SK-N-SH treated with all-trans-retinoic acid at 6 μM for 48 hours (cell line): ENCODE data around the gene FZD4.

Source experiments
- ATAC-seq: fragments of 200-7000 bp; cut with Tn5 transposase; 3 replicates; pipeline ENCODE4 v1.9.1; 2020; ENCODE audit warnings: mild to moderate bottlenecking, moderate library complexity
- ARNTL ChIP-seq: fragments of 450-650 bp; formaldehyde crosslinking; IDR thresholded peaks from 2 replicates; pipeline ENCODE4 v1.5.0; 2020; ENCODE audit warnings: low read depth, mild to moderate bottlenecking, moderate library complexity, borderline replicate concordance
- BACH2 ChIP-seq: fragments of 250-450 bp; sonication (Bioruptor Pico); IDR thresholded peaks from 2 replicates; pipeline ENCODE4 v1.9.0; 2021; ENCODE audit warnings: mild to moderate bottlenecking, borderline replicate concordance
- CSDC2 ChIP-seq: fragments of 250-450 bp; sonication (Bioruptor Pico); IDR thresholded peaks from 2 replicates; pipeline ENCODE4 v1.5.0; 2020; ENCODE audit warnings: mild to moderate bottlenecking, moderate library complexity
- ESRRG ChIP-seq: fragments of 250-450 bp; sonication (Bioruptor Pico); IDR thresholded peaks from 2 replicates; pipeline ENCODE4 v1.6.1; 2021; ENCODE audit warnings: mild to moderate bottlenecking
- GLIS3 ChIP-seq: fragments of 250-450 bp; sonication (Bioruptor Pico); IDR thresholded peaks from 2 replicates; pipeline ENCODE4 v1.5.0; 2020; ENCODE audit warnings: mild to moderate bottlenecking, moderate library complexity
- ISL1 ChIP-seq: fragments of 250-450 bp; sonication (Bioruptor Pico); IDR thresholded peaks from 2 replicates; pipeline ENCODE4 v2.1.2; 2022; ENCODE audit warnings: mild to moderate bottlenecking, moderate library complexity
- OSR1 ChIP-seq: fragments of 250-450 bp; sonication (Bioruptor Pico); IDR thresholded peaks from 2 replicates; pipeline ENCODE4 v1.8.0; 2022; ENCODE audit warnings: moderate library complexity, mild to moderate bottlenecking, inconsistent platforms
- PPARA ChIP-seq: fragments of 250-450 bp; sonication (Bioruptor Pico); IDR thresholded peaks from 2 replicates; pipeline ENCODE4 v1.5.0; 2020; ENCODE audit warnings: mild to moderate bottlenecking, borderline replicate concordance
- RARB ChIP-seq: fragments of 250-450 bp; sonication (Bioruptor Pico); IDR thresholded peaks from 2 replicates; pipeline ENCODE4 v1.8.0; 2021; ENCODE audit warnings: mild to moderate bottlenecking, moderate library complexity
- SNAI2 ChIP-seq: fragments of 250-450 bp; sonication (Bioruptor Pico); IDR thresholded peaks from 2 replicates; pipeline ENCODE4 v1.5.0; 2020; ENCODE audit warnings: mild to moderate bottlenecking, moderate library complexity
- TCF4 ChIP-seq: fragments of 250-450 bp; sonication (Bioruptor Pico); IDR thresholded peaks from 2 replicates; pipeline ENCODE4 v1.8.0; 2021; ENCODE audit warnings: mild to moderate bottlenecking, moderate library complexity, borderline replicate concordance
- TOX ChIP-seq: fragments of 250-450 bp; sonication (Bioruptor Pico); IDR thresholded peaks from 2 replicates; pipeline ENCODE4 v1.8.0; 2021; ENCODE audit warnings: mild to moderate bottlenecking, moderate library complexity, borderline replicate concordance
- ZC3H10 ChIP-seq: fragments of 250-450 bp; sonication (Bioruptor Pico); IDR thresholded peaks from 2 replicates; pipeline ENCODE4 v1.5.1; 2021; ENCODE audit warnings: mild to moderate bottlenecking, moderate library complexity
- ZFP3 ChIP-seq: fragments of 250-450 bp; sonication (Bioruptor Pico); IDR thresholded peaks from 2 replicates; pipeline ENCODE4 v1.5.0; 2020; ENCODE audit warnings: mild to moderate bottlenecking, moderate library complexity
- ZNF565 ChIP-seq: fragments of 450-650 bp; formaldehyde crosslinking; conservative IDR thresholded peaks from 2 replicates; pipeline ENCODE4 v1.5.0; 2020; ENCODE audit warnings: low read depth, mild to moderate bottlenecking, moderate library complexity
- ZNF70 ChIP-seq: fragments of 450-650 bp; formaldehyde crosslinking; IDR thresholded peaks from 2 replicates; pipeline ENCODE4 v1.5.0; 2020; ENCODE audit warnings: mild to moderate bottlenecking, moderate library complexity
- ZNF8 ChIP-seq: fragments of 450-650 bp; formaldehyde crosslinking; IDR thresholded peaks from 2 replicates; pipeline ENCODE4 v1.5.0; 2020; ENCODE audit warnings: mild to moderate bottlenecking, moderate library complexity
- TF ChIP-seq, protein P1 (sequence below): fragments of 250-450 bp; sonication (Bioruptor Pico); IDR thresholded peaks from 2 replicates; pipeline ENCODE4 v1.5.1; 2020; ENCODE audit warnings: low read depth, mild to moderate bottlenecking, moderate library complexity
- TF ChIP-seq, protein P2 (sequence below): fragments of 250-450 bp; sonication (Bioruptor Pico); IDR thresholded peaks from 2 replicates; pipeline ENCODE4 v1.8.0; 2020; ENCODE audit warnings: mild to moderate bottlenecking, moderate library complexity, borderline replicate concordance
- TF ChIP-seq, protein P3 (sequence below): fragments of 250-450 bp; sonication (Bioruptor Pico); IDR thresholded peaks from 2 replicates; pipeline ENCODE4 v1.5.0; 2020; ENCODE audit warnings: mild to moderate bottlenecking, moderate library complexity
- TF ChIP-seq, protein P4 (sequence below): fragments of 250-450 bp; sonication (Bioruptor Pico); IDR thresholded peaks from 2 replicates; pipeline ENCODE4 v1.5.1; 2021; ENCODE audit warnings: mild to moderate bottlenecking, moderate library complexity

The FZD4 gene

DNA sequence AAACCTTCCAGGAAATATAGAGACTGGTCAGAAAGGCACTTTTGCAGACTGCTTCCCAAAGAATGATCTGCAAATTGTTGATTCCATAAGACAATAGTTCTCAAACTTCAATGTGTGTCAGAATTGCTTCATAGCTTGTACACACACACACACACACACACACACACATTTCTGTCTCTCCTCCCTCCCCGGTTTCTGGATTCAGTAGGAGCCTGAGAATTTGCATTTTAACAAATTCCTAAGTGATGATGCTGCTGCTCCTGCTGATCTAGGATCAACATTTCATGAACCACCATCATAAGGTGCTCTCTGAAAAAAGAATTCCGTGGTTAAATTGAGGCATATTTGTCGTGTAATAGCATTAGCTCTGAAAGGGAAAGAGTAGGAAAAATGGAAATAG is 35.3 kb upstream of the FZD4 start:
- TF ChIP-seq ZNF8 (CRISPR knock-in tag): no peak
- TF ChIP-seq GLIS3 (CRISPR knock-in tag): 0 out of 2 replicates have a peak, but pooled peaks have one; percentile 12
- TF ChIP-seq ZFP3: peak; percentile 35; the same call in 1 of the 2 replicates
- TF ChIP-seq, protein P1, sequence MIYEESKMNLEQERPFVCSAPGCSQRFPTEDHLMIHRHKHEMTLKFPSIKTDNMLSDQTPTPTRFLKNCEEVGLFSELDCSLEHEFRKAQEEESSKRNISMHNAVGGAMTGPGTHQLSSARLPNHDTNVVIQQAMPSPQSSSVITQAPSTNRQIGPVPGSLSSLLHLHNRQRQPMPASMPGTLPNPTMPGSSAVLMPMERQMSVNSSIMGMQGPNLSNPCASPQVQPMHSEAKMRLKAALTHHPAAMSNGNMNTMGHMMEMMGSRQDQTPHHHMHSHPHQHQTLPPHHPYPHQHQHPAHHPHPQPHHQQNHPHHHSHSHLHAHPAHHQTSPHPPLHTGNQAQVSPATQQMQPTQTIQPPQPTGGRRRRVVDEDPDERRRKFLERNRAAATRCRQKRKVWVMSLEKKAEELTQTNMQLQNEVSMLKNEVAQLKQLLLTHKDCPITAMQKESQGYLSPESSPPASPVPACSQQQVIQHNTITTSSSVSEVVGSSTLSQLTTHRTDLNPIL (CRISPR knock-in tag): 0 out of 2 replicates have a peak, but pooled peaks have one; percentile 38
- TF ChIP-seq, protein P2, sequence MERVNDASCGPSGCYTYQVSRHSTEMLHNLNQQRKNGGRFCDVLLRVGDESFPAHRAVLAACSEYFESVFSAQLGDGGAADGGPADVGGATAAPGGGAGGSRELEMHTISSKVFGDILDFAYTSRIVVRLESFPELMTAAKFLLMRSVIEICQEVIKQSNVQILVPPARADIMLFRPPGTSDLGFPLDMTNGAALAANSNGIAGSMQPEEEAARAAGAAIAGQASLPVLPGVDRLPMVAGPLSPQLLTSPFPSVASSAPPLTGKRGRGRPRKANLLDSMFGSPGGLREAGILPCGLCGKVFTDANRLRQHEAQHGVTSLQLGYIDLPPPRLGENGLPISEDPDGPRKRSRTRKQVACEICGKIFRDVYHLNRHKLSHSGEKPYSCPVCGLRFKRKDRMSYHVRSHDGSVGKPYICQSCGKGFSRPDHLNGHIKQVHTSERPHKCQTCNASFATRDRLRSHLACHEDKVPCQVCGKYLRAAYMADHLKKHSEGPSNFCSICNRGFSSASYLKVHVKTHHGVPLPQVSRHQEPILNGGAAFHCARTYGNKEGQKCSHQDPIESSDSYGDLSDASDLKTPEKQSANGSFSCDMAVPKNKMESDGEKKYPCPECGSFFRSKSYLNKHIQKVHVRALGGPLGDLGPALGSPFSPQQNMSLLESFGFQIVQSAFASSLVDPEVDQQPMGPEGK (CRISPR knock-in tag): peak; percentile 61; the same call in 1 of the 2 replicates
- peak; percentile 76 for TF ChIP-seq ISL1
- ATAC-seq: peak; percentile 85

DNA sequence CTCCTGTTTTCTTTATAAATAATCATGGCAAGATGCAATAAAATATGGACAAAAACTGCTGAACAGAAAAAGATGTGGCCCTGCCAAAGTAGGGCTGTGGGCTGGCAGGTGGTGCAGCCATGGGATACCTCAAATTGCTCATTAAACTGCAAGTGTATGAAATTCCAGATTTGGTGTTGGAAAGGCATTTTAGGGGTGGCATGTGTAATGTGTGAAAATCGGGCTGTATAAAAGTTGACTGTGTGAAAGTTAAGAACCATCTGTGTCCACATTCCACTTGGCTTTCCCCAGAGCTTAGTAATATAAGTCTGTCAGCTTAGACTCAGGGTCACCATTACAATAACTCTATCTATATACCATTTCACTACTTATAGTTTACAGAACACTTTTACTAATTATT is 34.8 kb upstream of the FZD4 start:
- no peak for TF ChIP-seq GLIS3 (CRISPR knock-in tag)
- no peak for TF ChIP-seq ZNF70 (CRISPR knock-in tag)
- TF ChIP-seq TOX (CRISPR knock-in tag): no peak
- TF ChIP-seq ZNF565 (CRISPR knock-in tag): no peak
- no peak for TF ChIP-seq CSDC2
- TF ChIP-seq BACH2 (CRISPR knock-in tag): no peak
- no peak for TF ChIP-seq ARNTL (CRISPR knock-in tag)
- no peak for TF ChIP-seq ZFP3
- TF ChIP-seq RARB: no peak
- TF ChIP-seq ESRRG (CRISPR knock-in tag): no peak
- no peak for TF ChIP-seq OSR1 (CRISPR knock-in tag)
- TF ChIP-seq, protein P3, sequence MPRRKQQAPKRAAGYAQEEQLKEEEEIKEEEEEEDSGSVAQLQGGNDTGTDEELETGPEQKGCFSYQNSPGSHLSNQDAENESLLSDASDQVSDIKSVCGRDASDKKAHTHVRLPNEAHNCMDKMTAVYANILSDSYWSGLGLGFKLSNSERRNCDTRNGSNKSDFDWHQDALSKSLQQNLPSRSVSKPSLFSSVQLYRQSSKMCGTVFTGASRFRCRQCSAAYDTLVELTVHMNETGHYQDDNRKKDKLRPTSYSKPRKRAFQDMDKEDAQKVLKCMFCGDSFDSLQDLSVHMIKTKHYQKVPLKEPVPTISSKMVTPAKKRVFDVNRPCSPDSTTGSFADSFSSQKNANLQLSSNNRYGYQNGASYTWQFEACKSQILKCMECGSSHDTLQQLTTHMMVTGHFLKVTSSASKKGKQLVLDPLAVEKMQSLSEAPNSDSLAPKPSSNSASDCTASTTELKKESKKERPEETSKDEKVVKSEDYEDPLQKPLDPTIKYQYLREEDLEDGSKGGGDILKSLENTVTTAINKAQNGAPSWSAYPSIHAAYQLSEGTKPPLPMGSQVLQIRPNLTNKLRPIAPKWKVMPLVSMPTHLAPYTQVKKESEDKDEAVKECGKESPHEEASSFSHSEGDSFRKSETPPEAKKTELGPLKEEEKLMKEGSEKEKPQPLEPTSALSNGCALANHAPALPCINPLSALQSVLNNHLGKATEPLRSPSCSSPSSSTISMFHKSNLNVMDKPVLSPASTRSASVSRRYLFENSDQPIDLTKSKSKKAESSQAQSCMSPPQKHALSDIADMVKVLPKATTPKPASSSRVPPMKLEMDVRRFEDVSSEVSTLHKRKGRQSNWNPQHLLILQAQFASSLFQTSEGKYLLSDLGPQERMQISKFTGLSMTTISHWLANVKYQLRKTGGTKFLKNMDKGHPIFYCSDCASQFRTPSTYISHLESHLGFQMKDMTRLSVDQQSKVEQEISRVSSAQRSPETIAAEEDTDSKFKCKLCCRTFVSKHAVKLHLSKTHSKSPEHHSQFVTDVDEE (CRISPR knock-in tag): no peak
- TF ChIP-seq, protein P2 (CRISPR knock-in tag): no peak
- TF ChIP-seq TCF4 (CRISPR knock-in tag): no peak
- no peak for TF ChIP-seq ZC3H10 (CRISPR knock-in tag)
- TF ChIP-seq ZNF8 (CRISPR knock-in tag): no peak
- no peak for TF ChIP-seq PPARA
- no peak for TF ChIP-seq SNAI2 (CRISPR knock-in tag)
- TF ChIP-seq, protein P1 (CRISPR knock-in tag): no peak
- ATAC-seq: peak; percentile 50

DNA sequence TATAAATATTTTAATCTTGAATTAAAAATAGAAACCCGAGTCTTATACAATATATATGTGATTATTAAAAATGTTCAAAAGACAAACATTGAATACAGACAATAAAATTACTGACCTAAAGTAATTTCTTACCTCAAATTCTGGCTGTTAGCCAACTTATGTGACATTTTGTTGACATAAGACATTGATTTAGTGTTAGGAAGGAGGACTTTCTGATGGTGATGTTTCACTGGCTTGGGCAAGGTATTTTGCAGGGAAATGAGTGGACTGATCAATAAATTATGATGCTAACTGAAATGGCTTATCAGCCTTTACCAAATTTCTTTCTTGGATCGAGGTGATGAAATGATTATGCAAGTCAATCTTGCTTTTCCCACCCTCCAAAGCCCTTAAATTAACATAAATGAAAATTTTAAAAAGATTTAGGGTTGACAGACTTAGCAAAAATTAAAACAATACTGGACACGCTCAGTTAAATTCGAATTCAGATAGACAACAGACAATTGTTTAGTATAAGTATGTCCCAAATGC is 33.2 kb upstream of the FZD4 start:
- no peak for ATAC-seq
- TF ChIP-seq, protein P4, sequence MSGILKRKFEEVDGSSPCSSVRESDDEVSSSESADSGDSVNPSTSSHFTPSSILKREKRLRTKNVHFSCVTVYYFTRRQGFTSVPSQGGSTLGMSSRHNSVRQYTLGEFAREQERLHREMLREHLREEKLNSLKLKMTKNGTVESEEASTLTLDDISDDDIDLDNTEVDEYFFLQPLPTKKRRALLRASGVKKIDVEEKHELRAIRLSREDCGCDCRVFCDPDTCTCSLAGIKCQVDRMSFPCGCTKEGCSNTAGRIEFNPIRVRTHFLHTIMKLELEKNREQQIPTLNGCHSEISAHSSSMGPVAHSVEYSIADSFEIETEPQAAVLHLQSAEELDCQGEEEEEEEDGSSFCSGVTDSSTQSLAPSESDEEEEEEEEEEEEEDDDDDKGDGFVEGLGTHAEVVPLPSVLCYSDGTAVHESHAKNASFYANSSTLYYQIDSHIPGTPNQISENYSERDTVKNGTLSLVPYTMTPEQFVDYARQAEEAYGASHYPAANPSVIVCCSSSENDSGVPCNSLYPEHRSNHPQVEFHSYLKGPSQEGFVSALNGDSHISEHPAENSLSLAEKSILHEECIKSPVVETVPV (CRISPR knock-in tag): no peak
- no peak for TF ChIP-seq ZNF8 (CRISPR knock-in tag)
- TF ChIP-seq, protein P1 (CRISPR knock-in tag): no peak
- TF ChIP-seq TCF4 (CRISPR knock-in tag): no peak
- no peak for TF ChIP-seq ZNF565 (CRISPR knock-in tag)
- no peak for TF ChIP-seq SNAI2 (CRISPR knock-in tag)
- no peak for TF ChIP-seq GLIS3 (CRISPR knock-in tag)
- no peak for TF ChIP-seq BACH2 (CRISPR knock-in tag)
- TF ChIP-seq ZC3H10 (CRISPR knock-in tag): no peak
- TF ChIP-seq, protein P3 (CRISPR knock-in tag): no peak
- TF ChIP-seq ISL1: no peak
- TF ChIP-seq OSR1 (CRISPR knock-in tag): no peak
- TF ChIP-seq CSDC2: no peak
- TF ChIP-seq ZNF70 (CRISPR knock-in tag): no peak
